Measurements from ENCODE around the gene MAP7D1. TPM values are rescaled to one million over a fixed set of nuclear protein-coding genes. Genes with fewer than 3 reads are reported as not detected.

Gene MAP7D1
- total and polyA plus RNA-seq, 2 donors (not counting 3 experiments of a cell fraction or from before 2014, with no cell fraction given), result 69.7 to 193 TPM

GRCh38 chr1:36175137-36176095 lies 19.5 kb downstream of the MAP7D1 start:
- Histone ChIP-seq H3K4me1 (ENCODE audit: control insufficient read depth, extremely low read depth, insufficient read depth, low read length) (peaks cover 19% of the 10 kb centered on the region), H3K4me2 (ENCODE audit: insufficient read depth, low read length) (no peak overlapping the region), H3K9ac (replicated peaks; ENCODE audit: extremely low read depth, insufficient read depth, low read length) (no peak overlapping the region), H3K27me3 (ENCODE audit: control insufficient read depth in 2 of 2, insufficient read depth in 2 of 2, low read length in 2 of 2) (no peaks in the 10 kb centered on the region), H3K79me2 (ENCODE audit: control insufficient read depth, insufficient read depth, low read length) (peaks cover 42% of the 10 kb centered on the region), H3K36me3 (ENCODE audit: control insufficient read depth in 2 of 2, extremely low read depth in 1 of 2, insufficient read depth in 2 of 2, low read length in 2 of 2) (peaks cover 34 to 81% of the 10 kb centered on the region in 2 experiments), H3K9me1 (replicated peaks; ENCODE audit: control insufficient read depth, extremely low read depth, insufficient read depth, low read length) (no peaks in the 10 kb centered on the region), H2AFZ (ENCODE audit: low read depth, low read length) (no peak overlapping the region), H4K20me1 (replicated peaks; ENCODE audit: control insufficient read depth, extremely low read depth, insufficient read depth, low read length) (no peaks in the 10 kb centered on the region), H3K4me3 (replicated peaks in 1 of 3; ENCODE audit: insufficient read depth in 1 of 3, low read depth in 1 of 3, low read length in 3 of 3) (no peak overlapping the region), H3K27ac (ENCODE audit: insufficient read depth, low read depth, low read length) (peak overlapping the region; percentile 19), H3K9me3 (replicated peaks; ENCODE audit: control insufficient read depth, insufficient read depth, low read length) (no peaks in the 10 kb centered on the region)
- FAIRE-seq (no peak), DNase-seq (ENCODE audit: low read depth, low spot score) (no peak)
- dilution Hi-C loops (cut with MboI; ENCODE audit: extremely low pct_ligation_motif_present, low sequenced_read_pairs), result no loop called here
- BruUV-seq (replicated peaks), result no TSS peak
- no peak for TF ChIP-seq POLR2AphosphoS5 (IDR thresholded peaks at IDR 0.05; ENCODE audit: insufficient read depth, low read depth, low read length)
- TF ChIP-seq MAX (IDR thresholded peaks at IDR 0.05; ENCODE audit: insufficient read depth, insufficient read length), result no peak
- TF ChIP-seq MYC (IDR thresholded peaks at IDR 0.05; ENCODE audit: low read depth, low read length), result no peak
- no peak for TF ChIP-seq FOS (IDR thresholded peaks at IDR 0.05; ENCODE audit: borderline replicate concordance, insufficient read depth, low read length)
- TF ChIP-seq JUN (IDR thresholded peaks at IDR 0.05; ENCODE audit: borderline replicate concordance, insufficient read depth, insufficient read length, low read depth), result no peak
- TF ChIP-seq GATA2 (IDR thresholded peaks at IDR 0.05; ENCODE audit: insufficient read depth, insufficient read length, low read depth, low read length), result no peak
- no peak for TF ChIP-seq POLR2A (IDR thresholded peaks at IDR 0.05; ENCODE audit: low read depth, low read length)
- no peak for TF ChIP-seq CTCF (IDR thresholded peaks at IDR 0.05; ENCODE audit: extremely low read depth in 1 of 2, insufficient read depth in 1 of 2, low read depth in 1 of 2, low read length in 2 of 2)
- no peak for TF ChIP-seq EZH2 (IDR thresholded peaks at IDR 0.05; ENCODE audit: borderline replicate concordance, low read depth, low read length, severe bottlenecking)
- CTCF ChIA-PET, result interaction anchor here (1.1 to 2.1 kb wide), 3 partner anchors 11 to 110 kb away, joined by 3 to 5 read pairs (median 5); no protein-coding TSS in a partner anchor
- POLR2A ChIA-PET, result no interaction called here
- intact Hi-C loops (cut with micrococcal nuclease), result no loop called here
